GM21360 (cell line): Measurements from ENCODE around the gene RUNX1.
"Not testable (repeated sequence)": the region's sequence is repeated elsewhere in the genome, so short reads cannot be mapped to it uniquely, and the experiment has no call there.

Experiments used
- ATAC-seq: cut with Tn5 transposase; IDR thresholded peaks from one replicate; pipeline ENCODE4 v1.9.1; 2021; ENCODE audit warnings: mild to moderate bottlenecking, moderate library complexity; ENCODE audit not compliant: unreplicated experiment

Gene RUNX1

GRCh38 chr21:34973685-34974084 is 75.4 kb downstream of the RUNX1 start:
- ATAC-seq: no peak

- no peak for ATAC-seq
These were observed 77.4 kb downstream of the RUNX1 start for GRCh38 chr21:34971656-34972055.

GRCh38 chr21:34970566-34970965 is 78.5 kb downstream of the RUNX1 start:
- ATAC-seq: no peak

- ATAC-seq: no peak
These were observed 79.0 kb downstream of the RUNX1 start for GRCh38 chr21:34970167-34970500.

- ATAC-seq: no peak
These were observed 79.5 kb downstream of the RUNX1 start for GRCh38 chr21:34969423-34970166.

GRCh38 chr21:34968414-34969333 is 80.4 kb downstream of the RUNX1 start:
- ATAC-seq: no peak

GRCh38 chr21:34967509-34968289 is 81.4 kb downstream of the RUNX1 start:
- ATAC-seq: no peak

GRCh38 chr21:34966881-34967280 is 82.2 kb downstream of the RUNX1 start:
- ATAC-seq: not testable (repeated sequence)

GRCh38 chr21:34965200-34966174 is 83.6 kb downstream of the RUNX1 start:
- no peak for ATAC-seq

GRCh38 chr21:34962586-34963222 is 86.4 kb downstream of the RUNX1 start:
- no peak for ATAC-seq

GRCh38 chr21:34962136-34962535 is 87.0 kb downstream of the RUNX1 start:
- ATAC-seq: no peak

GRCh38 chr21:34960687-34961086 is 88.4 kb downstream of the RUNX1 start:
- ATAC-seq: no peak

- no peak for ATAC-seq
These were observed 89.5 kb downstream of the RUNX1 start for GRCh38 chr21:34959607-34960006.

- ATAC-seq: no peak
These were observed 91.1 kb downstream of the RUNX1 start for GRCh38 chr21:34958040-34958439.

- no peak for ATAC-seq
These were observed 92.4 kb downstream of the RUNX1 start for GRCh38 chr21:34956416-34957316.

- no peak for ATAC-seq
These were observed 95.2 kb downstream of the RUNX1 start for GRCh38 chr21:34953950-34954349.

- ATAC-seq: no peak
These were observed 96.4 kb downstream of the RUNX1 start for GRCh38 chr21:34952701-34953100.

GRCh38 chr21:34951868-34952267 is 97.2 kb downstream of the RUNX1 start:
- ATAC-seq: not testable (repeated sequence)

- no peak for ATAC-seq
These were observed 98.1 kb downstream of the RUNX1 start for GRCh38 chr21:34950980-34951379.
